ENCODE measurements around the gene PRMT9. TPM values are rescaled to one million over a fixed set of nuclear protein-coding genes. Genes with fewer than 3 reads are reported as not detected.

PRMT9 gene
- total RNA-seq, 1 donor from 2014 or later, result 14.8 TPM

DNA sequence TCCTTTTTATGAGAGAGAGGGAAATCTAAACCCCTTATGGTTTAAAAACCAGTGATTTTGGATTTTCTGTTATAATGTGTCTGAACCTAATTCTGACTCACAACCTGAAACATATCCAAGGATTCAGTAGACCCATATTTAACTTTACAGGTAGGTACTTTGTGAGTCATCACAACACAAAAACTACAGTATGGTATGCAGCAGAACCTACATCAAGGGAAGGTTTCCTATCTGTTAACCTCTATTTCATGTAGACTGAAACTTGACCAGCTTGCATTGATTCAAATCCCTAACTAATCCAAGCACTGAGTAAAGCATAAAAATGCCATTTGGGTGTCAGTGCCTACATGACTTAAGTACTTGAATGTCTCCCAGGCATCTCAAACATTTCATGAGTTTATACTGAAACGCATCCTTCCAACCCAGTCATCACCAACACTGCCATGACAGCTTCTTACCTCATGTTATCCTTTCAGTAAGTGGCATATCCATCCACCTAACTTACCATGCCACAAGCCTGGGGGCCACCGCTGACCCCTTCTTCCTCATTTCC is 43.6 kb upstream of the PRMT9 start:
- H3K36me3 Mint-ChIP-seq, result no peaks in the 10 kb centered on the region
- DNase-seq (ENCODE audit: low spot score in 2 of 2, unreplicated experiment in 2 of 2), result no peak
- H3K9me3 Mint-ChIP-seq, result no peaks in the 10 kb centered on the region
- no peaks in the 10 kb centered on the region for H3K27me3 Mint-ChIP-seq (ENCODE audit: low read depth)
- no peak overlapping the region for H3K4me3 Mint-ChIP-seq
- H3K27ac Mint-ChIP-seq, result no peak overlapping the region
- TF ChIP-seq, protein P1, sequence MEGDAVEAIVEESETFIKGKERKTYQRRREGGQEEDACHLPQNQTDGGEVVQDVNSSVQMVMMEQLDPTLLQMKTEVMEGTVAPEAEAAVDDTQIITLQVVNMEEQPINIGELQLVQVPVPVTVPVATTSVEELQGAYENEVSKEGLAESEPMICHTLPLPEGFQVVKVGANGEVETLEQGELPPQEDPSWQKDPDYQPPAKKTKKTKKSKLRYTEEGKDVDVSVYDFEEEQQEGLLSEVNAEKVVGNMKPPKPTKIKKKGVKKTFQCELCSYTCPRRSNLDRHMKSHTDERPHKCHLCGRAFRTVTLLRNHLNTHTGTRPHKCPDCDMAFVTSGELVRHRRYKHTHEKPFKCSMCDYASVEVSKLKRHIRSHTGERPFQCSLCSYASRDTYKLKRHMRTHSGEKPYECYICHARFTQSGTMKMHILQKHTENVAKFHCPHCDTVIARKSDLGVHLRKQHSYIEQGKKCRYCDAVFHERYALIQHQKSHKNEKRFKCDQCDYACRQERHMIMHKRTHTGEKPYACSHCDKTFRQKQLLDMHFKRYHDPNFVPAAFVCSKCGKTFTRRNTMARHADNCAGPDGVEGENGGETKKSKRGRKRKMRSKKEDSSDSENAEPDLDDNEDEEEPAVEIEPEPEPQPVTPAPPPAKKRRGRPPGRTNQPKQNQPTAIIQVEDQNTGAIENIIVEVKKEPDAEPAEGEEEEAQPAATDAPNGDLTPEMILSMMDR (IDR thresholded peaks at IDR 0.05; ENCODE audit: unreplicated experiment), result no peak
- H3K4me1 Mint-ChIP-seq, result peaks cover 11% of the 10 kb centered on the region

DNA sequence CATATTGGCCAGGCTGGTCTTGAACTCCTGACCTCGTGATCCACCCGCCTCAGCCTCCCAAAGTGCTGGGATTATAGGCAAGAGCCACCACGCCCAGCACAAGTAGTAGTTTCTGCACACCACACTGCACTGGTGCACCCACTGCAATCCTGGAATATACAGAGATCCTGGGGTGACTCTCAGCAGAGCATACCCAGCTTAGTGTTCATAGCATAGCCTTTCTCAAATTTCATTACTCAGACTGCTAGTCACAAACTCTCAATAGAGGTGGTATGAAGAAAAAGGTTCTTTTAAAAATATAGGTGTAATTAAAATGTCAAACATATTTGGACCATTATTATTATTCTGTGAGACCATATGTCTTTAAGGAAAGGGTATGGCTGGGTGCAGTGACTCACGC is 41.7 kb upstream of the PRMT9 start:
- H3K4me3 Mint-ChIP-seq, result no peak overlapping the region
- no peak for DNase-seq (ENCODE audit: low spot score in 2 of 2, unreplicated experiment in 2 of 2)
- peaks cover 11% of the 10 kb centered on the region for H3K4me1 Mint-ChIP-seq
- no peaks in the 10 kb centered on the region for H3K27me3 Mint-ChIP-seq (ENCODE audit: low read depth)
- no peaks in the 10 kb centered on the region for H3K36me3 Mint-ChIP-seq
- no peak overlapping the region for H3K27ac Mint-ChIP-seq
- TF ChIP-seq, protein P1 (IDR thresholded peaks at IDR 0.05; ENCODE audit: unreplicated experiment), result no peak
- no peaks in the 10 kb centered on the region for H3K9me3 Mint-ChIP-seq

DNA sequence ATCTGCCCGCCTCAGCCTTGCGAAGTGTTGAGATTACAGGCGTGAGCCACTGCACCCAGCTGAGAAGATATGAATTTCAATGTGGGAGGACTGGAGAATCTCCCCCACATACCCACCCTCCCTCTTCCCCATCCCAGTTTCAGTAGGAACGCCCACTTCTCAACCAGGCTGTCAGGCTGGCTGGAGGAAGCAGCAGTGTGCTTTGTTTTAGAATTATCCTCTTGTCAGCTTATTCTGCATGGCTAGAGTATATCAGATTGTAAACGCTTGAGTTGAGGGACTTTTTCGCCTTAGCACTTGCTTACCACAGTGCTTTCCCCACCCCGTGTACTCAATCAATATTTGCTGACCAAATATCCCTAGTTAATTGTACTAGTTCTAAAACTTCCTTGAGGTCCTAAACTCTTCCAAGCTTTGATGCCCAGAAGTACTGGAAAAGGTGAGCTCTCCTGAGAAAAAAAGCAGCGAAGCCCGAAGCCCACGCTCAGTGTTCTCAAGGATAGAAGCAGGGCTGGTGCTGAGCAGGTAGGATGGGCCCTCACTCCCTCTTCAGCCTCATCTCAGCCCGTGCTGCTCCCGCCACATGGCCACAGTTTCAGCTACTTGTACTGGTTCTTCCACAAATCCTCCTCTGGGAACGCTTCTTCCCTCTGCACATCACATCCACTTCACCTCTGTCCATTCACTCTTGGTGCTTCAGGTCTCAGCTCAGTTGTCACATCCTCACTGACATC is 40.7 kb upstream of the PRMT9 start:
- H3K4me1 Mint-ChIP-seq, result peaks cover 6% of the 10 kb centered on the region
- no peaks in the 10 kb centered on the region for H3K9me3 Mint-ChIP-seq
- H3K27ac Mint-ChIP-seq, result no peak overlapping the region
- H3K4me3 Mint-ChIP-seq, result no peak overlapping the region
- TF ChIP-seq, protein P1 (IDR thresholded peaks at IDR 0.05; ENCODE audit: unreplicated experiment), result no peak
- H3K36me3 Mint-ChIP-seq, result no peaks in the 10 kb centered on the region
- no peaks in the 10 kb centered on the region for H3K27me3 Mint-ChIP-seq (ENCODE audit: low read depth)
- DNase-seq (ENCODE audit: low spot score in 2 of 2, unreplicated experiment in 2 of 2), result no peak

DNA sequence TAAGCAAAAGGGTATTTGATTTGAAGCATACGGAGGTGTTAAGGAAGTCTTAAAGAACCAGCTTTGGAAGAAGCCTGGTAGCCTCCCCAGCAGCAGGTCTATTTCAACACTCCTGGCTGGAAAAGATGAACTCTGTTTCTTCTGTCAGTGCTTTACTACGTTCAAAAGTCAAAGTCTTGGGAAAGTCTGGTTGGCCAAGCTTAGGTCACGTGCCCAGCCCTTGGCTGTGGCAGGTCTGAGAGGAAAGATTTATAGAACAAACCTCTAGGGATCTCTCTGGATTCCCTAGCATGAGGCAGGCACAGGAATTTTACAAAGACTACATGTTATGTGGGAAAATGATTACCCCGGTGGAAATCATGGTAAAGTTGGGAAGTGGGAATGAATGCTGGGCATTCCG is 39.4 kb upstream of the PRMT9 start:
- no peak overlapping the region for H3K4me3 Mint-ChIP-seq
- peaks cover 6% of the 10 kb centered on the region for H3K4me1 Mint-ChIP-seq
- no peak overlapping the region for H3K27ac Mint-ChIP-seq
- TF ChIP-seq, protein P1 (IDR thresholded peaks at IDR 0.05; ENCODE audit: unreplicated experiment), result no peak
- H3K9me3 Mint-ChIP-seq, result no peaks in the 10 kb centered on the region
- no peaks in the 10 kb centered on the region for H3K36me3 Mint-ChIP-seq
- DNase-seq (ENCODE audit: low spot score in 2 of 2, unreplicated experiment in 2 of 2), result no peak
- no peaks in the 10 kb centered on the region for H3K27me3 Mint-ChIP-seq (ENCODE audit: low read depth)

DNA sequence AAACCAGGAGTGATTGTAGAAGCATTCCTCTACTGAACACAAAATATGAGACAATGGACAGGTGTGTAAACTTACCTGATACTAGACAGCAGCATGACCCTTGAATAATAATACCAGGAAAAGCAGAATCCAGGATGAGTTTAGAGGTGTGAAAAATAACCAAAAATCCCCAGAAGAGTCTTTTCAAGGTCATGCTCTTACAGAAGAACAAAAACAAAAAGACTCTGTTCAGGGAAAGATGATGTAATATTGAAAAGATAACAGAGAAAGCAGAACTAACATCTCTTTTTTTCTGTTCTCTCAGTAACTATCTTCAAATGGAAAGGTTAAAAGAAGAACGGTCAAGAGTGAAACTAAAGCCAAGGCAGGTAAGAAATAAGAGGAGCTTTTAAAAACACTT is 33.9 kb upstream of the PRMT9 start:
- no peaks in the 10 kb centered on the region for H3K9me3 Mint-ChIP-seq
- TF ChIP-seq, protein P1 (IDR thresholded peaks at IDR 0.05; ENCODE audit: unreplicated experiment), result no peak
- no peak overlapping the region for H3K27ac Mint-ChIP-seq
- no peak for DNase-seq (ENCODE audit: low spot score in 2 of 2, unreplicated experiment in 2 of 2)
- H3K27me3 Mint-ChIP-seq (ENCODE audit: low read depth), result no peaks in the 10 kb centered on the region
- peaks cover 27% of the 10 kb centered on the region for H3K4me1 Mint-ChIP-seq
- no peaks in the 10 kb centered on the region for H3K36me3 Mint-ChIP-seq
- H3K4me3 Mint-ChIP-seq, result no peak overlapping the region

Measured in mesothelial cell of epicardium (in vitro differentiated cells).